ENCODE results near the gene FAM76B.

GRCh38 chr11:95833378-95833777 is 43.8 kb upstream of the FAM76B start:
- TF ChIP-seq CTCF (IDR thresholded peaks at IDR 0.05) (no peak), POLR2AphosphoS5 (IDR thresholded peaks at IDR 0.05) (no peak)

Measured in stomach (tissue), 4 donors.